Measurements from ENCODE around the gene CAMK2B. TPM values are rescaled to one million over a fixed set of nuclear protein-coding genes. Genes with fewer than 3 reads are reported as not detected.

Gene CAMK2B
- total RNA-seq, 1 donor from 2014 or later = under 0.01 TPM

DNA sequence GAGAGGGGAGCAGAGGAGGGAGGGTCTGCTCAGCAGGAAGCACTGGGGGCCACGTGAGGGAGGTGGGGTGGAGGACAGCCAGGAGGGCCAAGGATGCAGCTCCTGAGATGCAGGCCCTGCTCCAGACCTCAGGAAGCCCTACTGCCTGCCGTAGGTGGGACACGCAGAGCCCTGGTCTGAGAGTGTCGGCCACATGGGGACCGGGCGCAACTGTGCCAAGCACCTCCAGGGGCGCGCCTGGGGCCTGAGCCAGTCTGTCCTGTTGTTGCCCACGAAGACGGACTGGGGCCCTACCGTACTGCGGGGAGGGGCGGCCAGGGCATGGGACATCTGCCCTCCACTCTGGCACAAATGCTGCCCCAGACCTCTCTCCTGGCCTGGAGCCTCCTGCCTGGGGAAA is 93.0 kb downstream of the CAMK2B start:
- DNase-seq (ENCODE audit: low read depth in 2 of 2) = no peak

GRCh38 chr7:44231088-44231487 is 94.3 kb downstream of the CAMK2B start:
- no peak for DNase-seq (ENCODE audit: low read depth in 2 of 2)

GRCh38 chr7:44230286-44230685 is 95.1 kb downstream of the CAMK2B start:
- no peak for DNase-seq (ENCODE audit: low read depth in 2 of 2)

DNA sequence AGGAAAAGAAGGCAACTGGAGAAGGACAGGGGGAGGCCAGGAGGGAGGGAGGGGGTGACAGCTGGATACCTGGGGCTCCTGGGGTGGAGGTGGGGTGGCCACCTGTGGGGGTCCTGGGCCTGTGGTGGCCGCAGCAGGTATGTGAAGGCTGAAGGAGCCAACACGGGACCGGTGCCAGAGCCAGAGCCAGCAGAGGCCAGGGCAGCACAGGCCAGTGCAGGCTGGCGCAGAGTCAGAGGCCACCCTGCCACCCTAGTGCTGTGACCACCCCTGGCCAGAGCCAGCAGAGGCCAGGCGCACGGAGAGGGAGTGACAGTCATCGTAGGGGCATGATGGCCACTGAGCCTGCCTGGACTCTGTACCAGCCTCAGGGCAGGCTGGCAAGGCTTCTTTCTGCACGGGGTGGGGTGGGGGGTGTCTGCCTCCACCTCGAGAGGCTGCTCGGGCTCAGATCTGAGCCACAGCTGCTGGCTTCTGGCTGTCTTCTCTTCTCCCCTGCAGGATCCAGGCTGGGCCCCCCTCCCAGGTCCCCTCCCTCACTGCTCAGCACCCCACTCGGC is 95.8 kb downstream of the CAMK2B start:
- DNase-seq (ENCODE audit: low read depth in 2 of 2) = no peak

- DNase-seq (ENCODE audit: low read depth in 2 of 2) = no peak
Observed at GRCh38 chr7:44228571-44229350, 96.6 kb downstream of the CAMK2B start.

DNA sequence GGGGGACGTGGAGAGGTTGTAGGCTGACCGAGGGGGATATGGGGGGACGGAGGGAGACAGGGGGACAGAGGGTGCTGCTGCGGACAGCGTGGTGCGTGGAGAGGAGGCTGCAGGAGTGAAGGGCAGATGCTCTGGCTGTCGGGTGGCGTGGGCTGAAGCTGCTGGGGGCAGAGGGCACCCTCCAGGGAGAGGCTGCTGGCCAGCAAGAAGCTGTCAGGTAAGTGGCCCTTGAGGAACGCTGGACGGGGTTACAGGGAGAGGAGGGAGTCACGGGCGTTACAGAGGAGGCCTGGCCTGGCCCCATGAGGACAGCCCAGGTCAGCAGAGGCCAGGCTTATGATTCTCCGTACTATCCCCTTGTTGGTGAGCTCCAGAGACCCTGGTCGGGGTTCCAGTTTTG is 97.5 kb downstream of the CAMK2B start:
- no peak for DNase-seq (ENCODE audit: low read depth in 2 of 2)

DNA sequence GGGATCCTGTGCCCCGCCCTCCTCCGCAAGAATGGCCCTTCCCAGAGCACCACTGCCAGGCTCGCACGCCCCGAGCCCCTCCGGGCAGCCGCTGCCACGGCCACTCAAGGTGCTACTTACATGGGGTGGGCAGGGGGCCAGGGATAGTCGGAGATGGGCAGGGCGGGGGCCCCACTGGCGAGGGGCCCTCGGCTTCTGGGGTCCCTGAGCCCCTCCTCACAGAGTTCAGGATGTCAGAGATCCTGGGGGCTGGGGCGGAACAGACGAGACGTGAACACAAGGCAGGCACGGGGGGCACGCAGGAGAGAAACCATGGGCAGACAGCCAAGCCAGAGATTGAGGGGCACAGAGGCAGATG is 99.0 kb downstream of the CAMK2B start:
- DNase-seq (ENCODE audit: low read depth in 2 of 2) = no peak

- peak in 1 of 2 donors; percentile 28 for DNase-seq (ENCODE audit: low read depth in 2 of 2)
Observed at GRCh38 chr7:44225566-44226395, 99.6 kb downstream of the CAMK2B start.

DNA sequence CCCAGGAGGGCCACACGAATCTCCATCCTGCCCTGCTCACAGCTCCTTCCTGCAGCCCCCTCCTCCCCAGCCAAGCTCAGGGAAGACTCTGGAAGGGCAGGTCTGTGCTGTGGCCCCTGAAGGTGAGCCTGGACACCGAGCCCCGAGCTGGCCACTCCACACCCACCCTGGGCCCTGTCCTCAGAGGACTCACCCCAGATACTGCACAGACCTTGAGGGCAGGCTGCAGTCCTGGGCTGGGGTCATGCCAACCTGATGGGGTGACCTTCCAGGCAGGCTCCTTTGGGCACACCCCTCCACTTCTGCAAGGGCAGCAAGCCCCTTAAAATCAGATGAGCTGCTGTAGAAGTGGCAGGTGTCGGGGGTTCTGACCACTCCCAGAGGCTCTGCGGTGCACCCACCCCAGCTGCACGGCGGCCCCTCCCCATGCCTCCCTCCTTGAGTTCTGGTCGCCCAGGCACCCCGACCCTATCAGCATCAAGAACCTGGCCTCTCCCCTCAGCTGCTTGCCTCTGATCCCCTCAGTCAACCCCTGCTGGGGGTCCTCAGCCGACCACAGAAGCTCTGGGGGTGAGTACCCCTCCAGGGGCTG is 100.3 kb downstream of the CAMK2B start:
- DNase-seq (ENCODE audit: low read depth in 2 of 2) = no peak

- DNase-seq (ENCODE audit: low read depth in 2 of 2) = no peak
Observed at GRCh38 chr7:44224080-44224973, 101.1 kb downstream of the CAMK2B start.

DNA sequence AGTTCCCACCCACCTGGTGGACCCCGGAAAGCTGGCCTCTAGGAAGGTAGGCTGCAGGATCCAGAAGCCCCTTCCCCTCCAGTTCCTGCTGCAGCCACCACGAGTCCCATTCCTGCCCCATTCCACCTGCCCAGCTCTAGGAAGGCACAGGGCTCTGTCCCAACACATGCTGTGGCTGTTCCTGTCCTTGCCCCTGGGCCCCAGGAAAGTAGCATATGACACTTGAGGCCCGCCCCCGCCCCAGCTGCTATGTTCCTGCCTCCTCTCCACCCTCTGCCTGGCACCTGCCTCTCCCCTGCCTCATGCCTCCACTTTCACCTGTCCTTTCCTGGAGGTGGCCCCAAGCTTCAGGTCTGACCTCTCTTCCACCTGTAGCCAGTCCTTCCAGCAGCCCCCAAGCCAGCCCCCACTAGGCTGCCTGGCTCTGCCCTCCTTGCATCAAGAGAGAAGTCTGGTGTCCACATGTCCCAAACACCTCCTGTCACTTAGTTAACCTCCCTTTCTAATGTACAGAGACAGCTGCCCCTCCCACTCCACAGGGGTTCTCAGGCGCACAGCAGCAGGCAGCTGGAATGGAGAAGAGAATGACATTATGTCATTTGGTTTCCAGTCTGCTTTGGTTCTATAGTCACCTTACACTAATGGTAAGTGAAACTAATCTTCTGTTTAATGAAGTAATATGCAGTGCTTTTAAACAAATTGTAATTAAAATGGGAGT is 101.9 kb downstream of the CAMK2B start:
- DNase-seq (ENCODE audit: low read depth in 2 of 2) = no peak

GRCh38 chr7:44222776-44223261 is 102.6 kb downstream of the CAMK2B start:
- DNase-seq (ENCODE audit: low read depth in 2 of 2) = no peak

DNA sequence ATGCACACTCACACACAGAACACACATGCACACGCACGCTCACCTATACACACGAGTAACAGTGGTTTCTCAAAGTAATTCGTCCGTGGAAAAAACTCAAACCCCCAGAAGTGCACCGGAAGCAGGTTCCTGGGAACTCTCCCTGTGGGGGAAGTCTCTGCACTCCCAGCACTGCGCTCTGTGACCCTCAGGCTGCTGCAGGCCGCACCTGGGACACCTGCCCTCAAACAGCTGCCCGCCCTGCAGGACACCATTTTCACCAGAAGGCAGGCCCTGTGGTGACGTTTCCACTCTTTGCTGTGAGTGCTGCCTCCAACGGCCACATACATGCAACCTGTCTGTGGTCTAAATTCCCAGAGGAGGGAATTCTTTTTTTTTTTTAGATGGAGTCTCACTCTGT is 103.3 kb downstream of the CAMK2B start:
- DNase-seq (ENCODE audit: low read depth in 2 of 2) = no peak

DNA sequence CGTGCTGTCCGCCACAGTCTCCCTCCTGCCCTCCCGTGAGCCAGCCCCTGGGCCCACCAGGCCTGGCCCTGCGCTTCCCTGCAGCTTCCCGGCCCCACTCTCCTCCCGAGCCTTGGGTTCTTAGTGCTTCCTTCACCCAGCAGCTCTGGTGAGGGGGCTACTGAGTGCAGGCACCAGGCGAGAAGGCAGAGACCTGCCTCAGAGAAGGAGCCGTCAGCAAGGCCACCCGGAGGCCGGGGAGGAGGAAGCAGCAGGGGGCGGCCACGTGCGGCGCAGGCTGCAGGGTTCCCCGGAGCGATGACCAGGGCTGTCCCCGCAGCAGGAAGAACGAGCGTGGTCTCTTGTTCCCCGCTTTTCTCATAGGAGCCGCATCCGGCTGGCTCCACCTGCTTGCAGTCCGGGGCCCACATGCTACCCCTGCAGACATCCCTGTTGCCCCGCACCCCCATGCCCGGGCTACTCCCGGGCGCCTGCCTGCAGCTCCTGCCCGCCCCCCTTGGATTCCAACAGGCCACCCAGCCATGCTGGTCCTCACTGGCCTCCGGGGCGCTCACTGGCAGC is 104.1 kb downstream of the CAMK2B start:
- peak; percentile 12 to 27 for DNase-seq (ENCODE audit: low read depth in 2 of 2)

GRCh38 chr7:44220358-44221112 is 104.9 kb downstream of the CAMK2B start:
- DNase-seq (ENCODE audit: low read depth in 2 of 2) = no peak

- no peak for DNase-seq (ENCODE audit: low read depth in 2 of 2)
Observed at GRCh38 chr7:44220046-44220357, 105.4 kb downstream of the CAMK2B start.

DNA sequence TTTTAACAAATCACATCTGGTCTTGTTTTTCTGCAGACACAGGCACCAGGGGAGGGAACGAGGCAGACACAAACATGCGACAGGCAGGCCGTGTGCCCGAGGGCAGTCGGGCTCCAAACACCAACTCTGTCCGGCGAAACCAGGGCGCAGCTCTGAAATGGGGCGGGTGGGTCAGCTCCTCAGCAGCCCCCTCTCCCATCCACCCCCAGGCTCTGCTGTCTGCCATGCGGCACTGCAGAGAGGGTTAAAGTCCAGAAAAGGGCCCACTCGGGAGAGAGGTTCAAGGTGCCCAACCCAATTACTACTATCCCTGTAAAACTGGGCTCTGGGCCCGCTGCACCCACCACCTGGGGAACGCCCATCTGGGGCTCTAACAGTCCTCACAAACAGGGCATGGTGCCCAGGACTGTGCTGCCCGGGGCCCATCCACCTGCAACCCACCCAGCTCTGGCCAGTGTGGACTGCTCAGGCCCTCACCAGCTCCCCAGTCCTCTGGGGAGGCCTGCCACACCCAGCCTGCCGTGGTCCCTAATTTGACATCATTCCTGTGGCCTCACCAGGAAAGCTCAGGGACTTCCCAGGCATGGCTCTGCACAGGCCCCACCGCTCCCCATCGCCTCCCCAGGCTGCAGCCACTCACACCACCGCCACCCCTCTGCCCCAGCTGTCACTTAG is 105.9 kb downstream of the CAMK2B start:
- no peak for DNase-seq (ENCODE audit: low read depth in 2 of 2)

DNA sequence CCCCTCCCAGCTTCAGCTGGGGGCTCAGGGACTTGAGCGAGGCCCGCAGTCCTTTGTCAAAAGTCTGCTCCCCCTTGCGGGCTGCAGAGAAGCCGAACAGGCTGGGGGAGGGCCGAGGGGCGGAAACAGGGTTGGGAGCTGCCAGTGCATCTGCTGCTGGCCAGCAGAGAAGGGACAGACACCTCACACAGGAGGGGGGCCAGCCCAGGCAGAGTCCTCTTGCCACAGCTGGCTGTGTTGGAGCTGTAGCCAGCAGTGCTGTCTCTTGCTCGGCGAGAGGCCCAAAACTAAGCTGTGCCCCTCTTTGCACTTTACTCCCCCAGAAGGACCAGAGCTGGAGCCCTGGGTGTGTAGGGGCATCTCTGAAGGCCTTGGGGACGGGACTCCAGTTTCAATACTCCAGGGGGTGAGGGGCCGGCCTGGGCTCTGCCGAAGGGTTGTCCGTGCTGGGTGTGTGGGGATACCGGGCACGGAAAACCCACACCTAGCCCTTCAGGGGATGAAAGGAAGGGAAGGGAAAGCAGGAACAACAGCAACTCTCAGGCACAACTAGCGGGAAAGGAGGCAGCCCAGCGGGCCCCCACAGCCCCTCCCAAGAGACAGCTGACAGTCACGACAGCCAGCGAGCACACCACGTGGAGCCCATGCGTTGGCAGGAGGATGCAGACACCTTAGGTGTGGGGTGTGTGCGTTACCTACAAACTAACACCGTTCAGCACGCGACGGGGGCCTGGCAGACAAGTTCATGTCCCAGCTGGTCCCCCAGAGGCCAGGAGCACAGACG is 106.8 kb downstream of the CAMK2B start:
- DNase-seq (ENCODE audit: low read depth in 2 of 2) = peak in 1 of 2 donors; percentile 42
